HepG2 (cell line): Measurements from ENCODE around the gene NTN3. TPM values are rescaled to one million over a fixed set of nuclear protein-coding genes. Genes with fewer than 3 reads are reported as not detected.

ENCODE experiments used
- ATAC-seq: fragments of 200-7000 bp; cut with Tn5 transposase; 3 replicates; pipeline ENCODE4 v1.9.1; 2020; ENCODE audit warnings: mild to moderate bottlenecking, moderate library complexity
- BruUV-seq: library from RNA; stranded (reverse); fragments of 400-500 nt; replicated peaks from 2 replicates; lab custom pipeline; 2021; lab: Mats Ljungman, UMichigan
- CTCF ChIA-PET: fragments of 300-600 bp; formaldehyde crosslinking; extraction: SDS; loops from one replicate; lab custom pipeline; 2021; ENCODE audit warnings: low total read pairs, inconsistent platforms, low intra/inter-chr PET ratio; lab: Yijun Ruan, JAX
- POLR2A ChIA-PET: fragments of 350-600 bp; sonication (Branson Sonifier 250); formaldehyde crosslinking; loops from one replicate; lab custom pipeline; 2020; ENCODE audit warnings: antibody characterized with exemption, inconsistent platforms; lab: Yijun Ruan, JAX
- DNase-seq: peaks from one replicate; pipeline ENCODE4 v3.0.0-alpha.2; 2015; ENCODE audit warnings: low spot score
- FAIRE-seq: peaks from 3 replicates; lab custom pipeline; 2011; peaks lifted over from hg19 to GRCh38; lab: Jason Lieb, UNC
- H2AFZ ChIP-seq: one replicate; pipeline ENCODE4 v1.6.1; 2011; ENCODE audit warnings: low read length, inconsistent platforms
- H3K27ac ChIP-seq: fragments of 300-600 bp; 3 replicates; pipeline ENCODE4 v1.8.0; 2011; ENCODE audit warnings: mixed run types, mild to moderate bottlenecking, mixed read lengths, low read length, inconsistent platforms; ENCODE audit not compliant: insufficient read depth; ENCODE audit errors: extremely low read length
- H3K27me3 ChIP-seq, 2 experiments: fragments of 200-600 bp in 1 of 2; 2 replicates in 1 of 2; 3 replicates in 1 of 2; pipeline versions ENCODE4 v1.6.0 to v1.8.0; 2011; ENCODE audit warnings: low read length in 2 of 2, mild to moderate bottlenecking in 2 of 2, moderate library complexity in 2 of 2, inconsistent platforms in 1 of 2; ENCODE audit not compliant: insufficient read depth in 2 of 2, control insufficient read depth in 1 of 2
- H3K36me3 ChIP-seq, 2 experiments: fragments of 200-600 bp in 1 of 2; replicated peaks in 1 of 2; 2 replicates in 1 of 2; 3 replicates in 1 of 2; pipeline versions ENCODE4 v1.5.1 to v1.8.0; 2011; ENCODE audit warnings: low read length in 2 of 2, inconsistent platforms in 1 of 2; ENCODE audit not compliant: insufficient read depth in 2 of 2, control insufficient read depth in 1 of 2
- H3K4me1 ChIP-seq: 2 replicates; pipeline ENCODE4 v1.5.1; 2012; ENCODE audit warnings: low read length, inconsistent platforms; ENCODE audit not compliant: insufficient read depth
- H3K4me2 ChIP-seq: 2 replicates; pipeline ENCODE4 v1.6.0; 2011; ENCODE audit warnings: low read depth, low read length, inconsistent platforms
- H3K4me3 ChIP-seq, 3 experiments: fragments of 200-600 bp in 1 of 3; sonication (generic), shearing (Covaris generic) in 1 of 3; replicated peaks in 1 of 3; 2 replicates each; pipeline ENCODE4 v1.5.1; 2011 to 2016; ENCODE audit warnings: low read length in 3 of 3, inconsistent platforms in 2 of 3, low read depth in 2 of 3, mild to moderate bottlenecking in 2 of 3, control low read depth in 1 of 3, mixed read lengths in 1 of 3; ENCODE audit not compliant: insufficient read depth in 1 of 3
- H3K79me2 ChIP-seq: one replicate; pipeline ENCODE4 v1.6.1; 2011; ENCODE audit warnings: low read length, inconsistent platforms; ENCODE audit not compliant: insufficient read depth
- H3K9ac ChIP-seq: 2 replicates; pipeline ENCODE4 v1.6.0; 2011; ENCODE audit warnings: mild to moderate bottlenecking, low read depth, low read length, inconsistent platforms; ENCODE audit not compliant: insufficient read depth
- H3K9me3 ChIP-seq: 2 replicates; pipeline ENCODE4 v1.5.1; 2012; ENCODE audit warnings: mild to moderate bottlenecking, low read length
- H4K20me1 ChIP-seq: 2 replicates; pipeline ENCODE4 v1.6.0; 2011; ENCODE audit warnings: inconsistent platforms, mild to moderate bottlenecking, low read length, moderate library complexity; ENCODE audit not compliant: insufficient read depth
- ADNP ChIP-seq: sonication (generic); formaldehyde crosslinking; IDR thresholded peaks from 2 replicates; pipeline ENCODE4 v1.4.0; 2020; ENCODE audit warnings: missing genetic modification reagents
- AKAP8 ChIP-seq: sonication (generic); formaldehyde crosslinking; IDR thresholded peaks from 2 replicates; pipeline ENCODE4 v1.5.1; 2020; ENCODE audit warnings: mild to moderate bottlenecking, missing genetic modification reagents
- DNMT3B ChIP-seq: conservative IDR thresholded peaks from 2 replicates; pipeline ENCODE4 v1.6.1; 2016; ENCODE audit warnings: missing biosample characterization, control low read depth
- FOXA3 ChIP-seq: IDR thresholded peaks from 2 replicates; pipeline ENCODE4 v1.6.1; 2016; ENCODE audit warnings: missing genetic modification reagents, missing compliant biosample characterization
- GTF2F1 ChIP-seq: fragments of 150-350 bp; IDR thresholded peaks from 2 replicates; pipeline ENCODE4 v1.6.1; 2014; ENCODE audit warnings: low read length
- HHEX ChIP-seq: IDR thresholded peaks from 2 replicates; pipeline ENCODE4 v1.6.1; 2016; ENCODE audit warnings: control low read depth
- KDM5A ChIP-seq: fragments of 200-600 bp; sonication (generic); IDR thresholded peaks from 2 replicates; pipeline ENCODE4 v1.7.0; 2018; ENCODE audit warnings: antibody characterized with exemption, mild to moderate bottlenecking, low read length, borderline replicate concordance
- MIER2 ChIP-seq: IDR thresholded peaks from 2 replicates; pipeline ENCODE4 v1.6.1; 2016; ENCODE audit warnings: missing biosample characterization, missing genetic modification reagents
- NCOA2 ChIP-seq: sonication (generic); formaldehyde crosslinking; IDR thresholded peaks from 2 replicates; pipeline ENCODE4 v1.8.0; 2022; ENCODE audit warnings: inconsistent platforms
- SETDB1 ChIP-seq: sonication (generic); formaldehyde crosslinking; IDR thresholded peaks from 2 replicates; pipeline ENCODE4 v1.5.1; 2020; ENCODE audit warnings: missing genetic modification reagents, mild to moderate bottlenecking, borderline replicate concordance
- SMAD3 ChIP-seq: sonication (generic); formaldehyde crosslinking; IDR thresholded peaks from 2 replicates; pipeline ENCODE4 v1.4.0; 2020; ENCODE audit warnings: missing genetic modification reagents
- SOX13 ChIP-seq, 3 experiments: fragments of 450-650 bp in 1 of 3; sonication (generic) in 1 of 3; formaldehyde crosslinking in 1 of 3; IDR thresholded peaks in 2 of 3; conservative IDR thresholded peaks in 1 of 3; 2 replicates each; pipeline versions ENCODE4 v1.5.0 to v1.6.1; 2016 to 2020; ENCODE audit warnings: antibody characterized with exemption in 1 of 3, mild to moderate bottlenecking in 1 of 3, missing compliant biosample characterization in 1 of 3, missing genetic modification reagents in 1 of 3, moderate library complexity in 1 of 3
- SOX6 ChIP-seq, 2 experiments: fragments of 450-650 bp in 1 of 2; sonication (generic) in 1 of 2; formaldehyde crosslinking in 1 of 2; IDR thresholded peaks; 2 replicates each; pipeline versions ENCODE4 v1.4.0 to v1.6.1; 2017 to 2020; ENCODE audit warnings: antibody characterized with exemption in 1 of 2, mild to moderate bottlenecking in 1 of 2, missing genetic modification reagents in 1 of 2
- SSRP1 ChIP-seq: IDR thresholded peaks from 2 replicates; pipeline ENCODE4 v1.6.1; 2016; ENCODE audit warnings: control low read depth
- XBP1 ChIP-seq: sonication (generic); formaldehyde crosslinking; IDR thresholded peaks from 2 replicates; pipeline ENCODE4 v1.5.0; 2020; ENCODE audit warnings: missing genetic modification reagents
- ZNF17 ChIP-seq: sonication (generic); formaldehyde crosslinking; IDR thresholded peaks from 2 replicates; pipeline ENCODE4 v1.5.0; 2020; ENCODE audit warnings: mild to moderate bottlenecking, missing genetic modification reagents
- ZNF225 ChIP-seq: sonication (generic); formaldehyde crosslinking; IDR thresholded peaks from 2 replicates; pipeline ENCODE4 v1.4.0; 2020; ENCODE audit warnings: mild to moderate bottlenecking, missing genetic modification reagents
- ZNF343 ChIP-seq: sonication (generic); formaldehyde crosslinking; IDR thresholded peaks from 2 replicates; pipeline ENCODE4 v1.4.0; 2020; ENCODE audit warnings: mild to moderate bottlenecking, missing genetic modification reagents
- ZNF598 ChIP-seq: sonication (generic); formaldehyde crosslinking; IDR thresholded peaks from 2 replicates; pipeline ENCODE4 v1.5.1; 2020; ENCODE audit warnings: mild to moderate bottlenecking, missing genetic modification reagents, borderline replicate concordance
- WGBS: methylation state at CpG from one replicate; pipeline ENCODE4 v1.1.6; 2017; ENCODE audit warnings: low lambda C conversion rate; 5-methylcytosine and 5-hydroxymethylcytosine counted together
- in situ Hi-C: cut with HindIII; loops from 2 replicates; pipeline ENCODE4 v1.10.0; 2017; ENCODE audit warnings: low pct_unique_long_range_greater_than_20kb; ENCODE audit not compliant: extremely low pct_ligation_motif_present
- intact Hi-C: fragments of 100-400 bp; cut with micrococcal nuclease; formaldehyde crosslinking; loops from one replicate; pipeline ENCODE4 v1.10.0; 2022; ENCODE audit not compliant: unreplicated experiment
- polyA plus RNA-seq, 8 experiments: library from polyadenylated mRNA; depleted of rRNA in 3 of 8; stranded (reverse) in 7 of 8; unstranded in 1 of 8; fragments of >200 nt; fragmentation: Illumina TruSeq in 4 of 8; extraction: Trizol in 4 of 8; gene quantifications; 2 replicates each; pipeline versions ENCODE4 v1.2.1 to v1.2.3, GENCODE V29; 2011 to 2016; ENCODE audit warnings: low read depth in 4 of 8, missing spikeins in 1 of 8, mixed read lengths in 1 of 8; ENCODE audit not compliant: insufficient read depth in 1 of 8
- total RNA-seq, 5 experiments: library from RNA; depleted of rRNA; stranded (reverse); fragments of >200 nt; fragmentation: Illumina TruSeq; extraction: Trizol; gene quantifications; 2 replicates each; pipeline ENCODE4 v1.2.3, GENCODE V29; 2016; ENCODE audit warnings: low read depth in 1 of 5

NTN3 gene
- total and polyA plus RNA-seq, 2 of the 13 experiments (the other 11 are each of a cell fraction or from before 2014, with no cell fraction given), result 0.09 to 0.20 TPM

DNA sequence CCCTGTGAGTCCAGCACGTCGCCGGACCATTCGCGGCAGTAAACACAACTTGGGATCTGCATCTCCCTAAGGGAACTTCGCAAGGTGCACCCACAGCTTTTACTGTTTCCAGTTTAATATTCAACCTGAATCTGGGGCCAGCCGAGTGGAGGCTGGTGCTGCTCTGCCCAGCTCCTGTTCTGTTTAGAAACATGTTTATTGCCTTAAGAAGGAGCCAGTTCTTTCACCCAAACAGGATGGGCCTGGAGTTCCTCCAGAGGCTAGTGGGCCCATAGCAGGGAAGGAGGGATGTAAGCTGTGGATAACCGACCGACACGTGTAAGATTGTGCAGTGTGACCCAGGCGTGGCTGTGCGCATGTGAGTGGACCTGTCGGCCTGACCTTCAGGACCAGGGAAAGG is 21.2 kb downstream of the NTN3 start:
- peaks cover 9% of the 10 kb centered on the region for H3K79me2 ChIP-seq
- no peak overlapping the region for H3K9ac ChIP-seq
- TF ChIP-seq XBP1 (CRISPR knock-in tag) (no peak), GTF2F1 (no peak), ZNF17 (CRISPR knock-in tag) (no peak), SETDB1 (CRISPR knock-in tag) (no peak), ZNF343 (no peak), SOX13 (IDR thresholded peaks at IDR 0.05) (no peak), SOX13 (CRISPR knock-in tag; conservative IDR thresholded peaks at IDR 0.05 in 1 of 2, IDR thresholded peaks at IDR 0.05 in 1 of 2) (no peak), SOX6 (IDR thresholded peaks at IDR 0.05) (no peak), SOX6 (CRISPR knock-in tag; IDR thresholded peaks at IDR 0.05) (no peak), MIER2 (CRISPR knock-in tag) (no peak), AKAP8 (CRISPR knock-in tag) (no peak), NCOA2 (CRISPR knock-in tag) (no peak), HHEX (CRISPR knock-in tag) (no peak), FOXA3 (CRISPR knock-in tag) (no peak), ZNF598 (CRISPR knock-in tag) (no peak), ZNF225 (CRISPR knock-in tag) (no peak), DNMT3B (CRISPR knock-in tag) (no peak), SMAD3 (CRISPR knock-in tag) (no peak), ADNP (no peak), SSRP1 (CRISPR knock-in tag) (no peak), KDM5A (no peak)
- TF ChIP-seq, all 625 proteins: peak for 0
- Histone ChIP-seq H3K27me3 (no peaks in the 10 kb centered on the region), H3K36me3 (peaks cover 9 to 14% of the 10 kb centered on the region in 2 experiments; a peak in 4 of 5 replicates), H3K27ac (no peak overlapping the region), H3K9me3 (no peaks in the 10 kb centered on the region), H3K4me3 (no peak overlapping the region), H2AFZ (no peak overlapping the region), H4K20me1 (peaks cover 9% of the 10 kb centered on the region; the same call in 1 of the 2 replicates), H3K4me1 (peaks cover 27% of the 10 kb centered on the region), H3K4me2 (no peak overlapping the region)
- ChIA-PET POLR2A (no interaction called here), CTCF (no interaction called here)
- no peak for DNase-seq
- BruUV-seq, result no TSS peak
- FAIRE-seq, result no peak
- in situ Hi-C loops (no loop called here), intact Hi-C loops (no loop called here)
- ATAC-seq, result no peak
- 91% methylated on average over 13 of the region's 13 CpGs for WGBS
